Measurements from ENCODE around the gene ARID1B.

DNA sequence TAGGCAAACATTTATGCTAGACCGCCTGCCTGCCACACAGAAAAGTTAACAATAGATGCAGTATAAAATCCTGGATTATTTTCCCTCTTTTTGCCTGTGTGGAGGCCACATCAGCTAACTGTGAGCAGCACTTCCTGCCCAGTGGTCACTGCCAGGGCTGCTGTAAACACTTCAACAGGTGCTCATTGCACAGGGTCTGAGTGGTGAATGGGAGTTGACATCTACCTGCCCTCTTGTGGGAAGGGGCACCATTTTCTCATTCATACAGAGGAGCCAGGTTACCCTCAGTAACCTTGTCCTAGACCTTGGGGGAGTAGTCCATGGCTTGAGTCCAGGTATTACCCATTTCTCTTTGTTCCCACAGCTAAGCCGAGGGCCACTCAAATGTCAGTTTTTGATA is 310.8 kb downstream of the ARID1B start:
- TF ChIP-seq, protein P1, sequence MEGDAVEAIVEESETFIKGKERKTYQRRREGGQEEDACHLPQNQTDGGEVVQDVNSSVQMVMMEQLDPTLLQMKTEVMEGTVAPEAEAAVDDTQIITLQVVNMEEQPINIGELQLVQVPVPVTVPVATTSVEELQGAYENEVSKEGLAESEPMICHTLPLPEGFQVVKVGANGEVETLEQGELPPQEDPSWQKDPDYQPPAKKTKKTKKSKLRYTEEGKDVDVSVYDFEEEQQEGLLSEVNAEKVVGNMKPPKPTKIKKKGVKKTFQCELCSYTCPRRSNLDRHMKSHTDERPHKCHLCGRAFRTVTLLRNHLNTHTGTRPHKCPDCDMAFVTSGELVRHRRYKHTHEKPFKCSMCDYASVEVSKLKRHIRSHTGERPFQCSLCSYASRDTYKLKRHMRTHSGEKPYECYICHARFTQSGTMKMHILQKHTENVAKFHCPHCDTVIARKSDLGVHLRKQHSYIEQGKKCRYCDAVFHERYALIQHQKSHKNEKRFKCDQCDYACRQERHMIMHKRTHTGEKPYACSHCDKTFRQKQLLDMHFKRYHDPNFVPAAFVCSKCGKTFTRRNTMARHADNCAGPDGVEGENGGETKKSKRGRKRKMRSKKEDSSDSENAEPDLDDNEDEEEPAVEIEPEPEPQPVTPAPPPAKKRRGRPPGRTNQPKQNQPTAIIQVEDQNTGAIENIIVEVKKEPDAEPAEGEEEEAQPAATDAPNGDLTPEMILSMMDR (conservative IDR thresholded peaks at IDR 0.05; ENCODE audit: low read length), result no peak
- TF ChIP-seq EZH2phosphoT487 (IDR thresholded peaks at IDR 0.05; ENCODE audit: borderline replicate concordance, low read depth, low read length), result no peak

All from OCI-LY7 (cell line).